Measurements from ENCODE around the gene HORMAD2. TPM values are rescaled to one million over a fixed set of nuclear protein-coding genes. Genes with fewer than 3 reads are reported as not detected.
"Not testable (repeated sequence)": the region's sequence is repeated elsewhere in the genome, so short reads cannot be mapped to it uniquely, and the experiment has no call there.

Gene HORMAD2
- total RNA-seq, 4 donors from 2014 or later = not detected

DNA sequence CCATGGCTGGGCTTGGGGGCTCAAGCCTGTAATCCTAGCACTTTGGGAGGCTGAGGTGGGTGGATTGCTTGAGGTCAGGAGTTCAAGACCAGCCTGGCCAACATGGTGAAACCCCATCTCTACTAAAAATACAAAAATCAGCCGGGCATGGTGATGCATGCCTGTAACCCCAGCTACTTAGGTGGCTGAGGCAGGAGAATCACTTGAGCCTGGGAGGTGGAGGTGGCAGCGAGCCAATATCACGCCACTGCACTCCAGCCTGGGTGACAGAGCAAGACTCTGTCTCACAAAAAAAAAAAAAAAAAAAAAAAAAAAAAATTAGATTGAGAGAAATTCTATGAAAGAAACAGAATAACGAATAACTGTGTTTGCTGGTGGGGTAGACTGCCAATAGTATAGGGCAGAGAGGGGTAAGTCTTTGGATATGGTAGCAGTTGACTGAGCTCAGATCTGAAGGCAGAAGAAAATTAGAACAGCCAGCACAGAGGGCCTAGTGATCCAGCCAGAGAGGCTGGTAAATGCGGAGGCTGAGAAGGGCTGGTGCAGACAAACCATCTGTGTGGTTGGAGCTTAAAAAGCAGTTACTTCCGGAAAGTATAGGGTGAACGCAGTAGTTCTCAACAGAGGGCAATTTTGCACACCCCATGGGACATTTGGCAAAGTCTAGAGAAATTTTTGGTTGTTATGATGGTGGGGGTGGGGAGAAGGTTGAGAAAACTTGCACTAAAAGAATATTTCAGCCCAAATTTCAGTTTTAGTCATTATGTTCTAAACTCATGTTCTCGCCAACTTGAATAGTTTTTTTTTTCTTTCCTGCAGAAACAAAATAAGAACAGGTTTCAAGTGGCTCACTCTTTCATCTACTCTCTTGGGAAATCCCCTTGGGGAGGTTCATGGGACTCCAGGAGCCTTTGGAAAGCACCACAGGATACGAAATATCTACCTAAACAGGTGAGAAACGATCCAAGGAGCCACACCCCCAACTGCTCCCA, 1.6 kb upstream of the HORMAD2 start:
- DNase-seq = peak; percentile 89 to 90
- no peak overlapping the region for H3K4me3 ChIP-seq (replicated peaks in 1 of 3)
- intact Hi-C loops (cut with DNase I) = no loop called here
- TF ChIP-seq, protein P1, sequence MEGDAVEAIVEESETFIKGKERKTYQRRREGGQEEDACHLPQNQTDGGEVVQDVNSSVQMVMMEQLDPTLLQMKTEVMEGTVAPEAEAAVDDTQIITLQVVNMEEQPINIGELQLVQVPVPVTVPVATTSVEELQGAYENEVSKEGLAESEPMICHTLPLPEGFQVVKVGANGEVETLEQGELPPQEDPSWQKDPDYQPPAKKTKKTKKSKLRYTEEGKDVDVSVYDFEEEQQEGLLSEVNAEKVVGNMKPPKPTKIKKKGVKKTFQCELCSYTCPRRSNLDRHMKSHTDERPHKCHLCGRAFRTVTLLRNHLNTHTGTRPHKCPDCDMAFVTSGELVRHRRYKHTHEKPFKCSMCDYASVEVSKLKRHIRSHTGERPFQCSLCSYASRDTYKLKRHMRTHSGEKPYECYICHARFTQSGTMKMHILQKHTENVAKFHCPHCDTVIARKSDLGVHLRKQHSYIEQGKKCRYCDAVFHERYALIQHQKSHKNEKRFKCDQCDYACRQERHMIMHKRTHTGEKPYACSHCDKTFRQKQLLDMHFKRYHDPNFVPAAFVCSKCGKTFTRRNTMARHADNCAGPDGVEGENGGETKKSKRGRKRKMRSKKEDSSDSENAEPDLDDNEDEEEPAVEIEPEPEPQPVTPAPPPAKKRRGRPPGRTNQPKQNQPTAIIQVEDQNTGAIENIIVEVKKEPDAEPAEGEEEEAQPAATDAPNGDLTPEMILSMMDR (IDR thresholded peaks at IDR 0.05) = peak in 1 of 6 experiments; percentile 14
- no peak for TF ChIP-seq POLR2A (IDR thresholded peaks at IDR 0.05)
- H3K9me3 ChIP-seq = no peaks in the 10 kb centered on the region
- 36 to 37% methylated on average over 10 of the region's 10 CpGs for WGBS, 2 donors
- no peaks in the 10 kb centered on the region for H3K27me3 ChIP-seq
- H3K27ac ChIP-seq = peak overlapping the region; percentile 67 to 89 (median 84)
- H3K36me3 ChIP-seq = no peaks in the 10 kb centered on the region
- H3K4me1 ChIP-seq = peaks cover 15 to 31% of the 10 kb centered on the region in 2 donors

DNA sequence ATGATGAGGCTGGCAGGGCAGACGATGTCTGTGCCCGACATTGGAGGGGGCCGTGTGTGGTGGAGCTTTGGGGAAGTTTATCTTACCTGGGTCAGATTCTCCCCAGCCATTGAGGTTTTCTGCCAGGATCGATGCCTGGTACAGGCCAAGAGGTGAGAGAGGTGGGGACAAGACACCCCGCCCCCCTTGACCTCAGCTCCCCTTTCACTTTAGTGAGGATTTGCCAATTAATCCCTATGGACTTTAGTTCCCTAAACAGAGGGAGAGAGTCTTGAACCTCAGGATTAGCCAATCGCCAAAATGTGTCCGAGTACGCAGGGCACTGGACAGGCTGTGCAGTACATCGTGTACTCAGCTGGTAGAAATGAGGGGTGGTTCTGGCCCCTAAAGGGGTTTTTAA, 541 bp downstream of the HORMAD2 start:
- no peaks in the 10 kb centered on the region for H3K27me3 ChIP-seq
- WGBS, 2 donors = 92 to 95% methylated on average over 9 of the region's 9 CpGs
- H3K27ac ChIP-seq = no peak overlapping the region
- DNase-seq = no peak
- no peak overlapping the region for H3K4me3 ChIP-seq (replicated peaks in 1 of 3)
- intact Hi-C loops (cut with DNase I) = loop anchor here (10.0 kb wide), 1 partner anchor 56 kb away; no protein-coding TSS in a partner anchor
- no peaks in the 10 kb centered on the region for H3K36me3 ChIP-seq
- H3K4me1 ChIP-seq = peaks cover 15 to 31% of the 10 kb centered on the region in 2 donors
- H3K9me3 ChIP-seq = no peaks in the 10 kb centered on the region
- TF ChIP-seq POLR2A (IDR thresholded peaks at IDR 0.05) = no peak
- TF ChIP-seq, protein P1 (IDR thresholded peaks at IDR 0.05) = no peak

DNA sequence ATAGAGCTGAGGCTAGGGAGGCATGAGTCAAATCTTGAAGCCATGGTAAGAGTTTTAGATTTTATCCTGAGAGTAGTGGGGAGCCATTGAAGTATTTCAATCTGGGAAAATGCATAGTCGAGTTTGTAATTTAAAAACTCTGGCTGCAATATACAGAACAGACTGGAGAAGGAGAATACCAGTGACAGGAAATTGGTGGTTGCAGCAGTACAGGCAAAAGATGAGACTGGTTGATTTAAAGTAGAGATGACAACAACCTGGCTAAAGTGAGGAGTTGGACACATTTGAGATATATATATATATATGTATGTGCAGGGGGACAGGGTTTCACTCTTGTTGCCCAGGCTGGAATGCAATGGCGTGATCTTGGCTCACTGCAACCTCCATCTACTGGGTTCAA, 6.2 kb downstream of the HORMAD2 start:
- H3K27me3 ChIP-seq = no peaks in the 10 kb centered on the region
- no peaks in the 10 kb centered on the region for H3K9me3 ChIP-seq
- no peak overlapping the region for H3K4me3 ChIP-seq (replicated peaks in 1 of 3)
- intact Hi-C loops (cut with DNase I) = loop anchor here (5.0 to 10.0 kb wide), 2 partner anchors 62 to 454 kb away; no protein-coding TSS in a partner anchor
- WGBS, 2 donors = 86 to 89% methylated on average over 2 of the region's 2 CpGs
- no peaks in the 10 kb centered on the region for H3K4me1 ChIP-seq
- no peaks in the 10 kb centered on the region for H3K36me3 ChIP-seq
- DNase-seq = no peak
- TF ChIP-seq, protein P1 (IDR thresholded peaks at IDR 0.05) = no peak
- no peak for TF ChIP-seq POLR2A (IDR thresholded peaks at IDR 0.05)
- no peak overlapping the region for H3K27ac ChIP-seq

DNA sequence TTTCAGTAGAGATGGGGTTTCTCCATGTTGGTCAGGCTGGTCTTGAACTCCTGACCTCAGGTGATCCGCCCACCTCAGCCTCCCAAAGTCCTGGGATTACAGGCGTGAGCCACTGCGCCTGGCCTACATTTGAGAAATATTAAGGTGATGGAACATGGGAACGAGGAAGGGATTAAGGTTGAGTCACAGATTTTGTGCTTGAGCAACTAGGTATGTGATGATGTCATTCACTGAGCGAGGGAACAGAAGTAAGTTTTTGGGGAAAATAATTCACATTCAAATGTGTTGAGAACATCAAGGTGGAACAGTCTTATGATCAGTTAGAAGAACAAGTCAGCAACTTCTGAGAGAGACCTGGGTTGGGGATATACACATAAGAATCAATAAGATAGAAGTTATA, 6.8 kb downstream of the HORMAD2 start:
- H3K27ac ChIP-seq; H3K4me3 ChIP-seq (replicated peaks in 1 of 3); H3K27me3 ChIP-seq; DNase-seq; H3K9me3 ChIP-seq; H3K4me1 ChIP-seq; H3K36me3 ChIP-seq: not testable (repeated sequence)
- WGBS, 2 donors = 88 to 93% methylated on average over 5 of the region's 5 CpGs
- intact Hi-C loops (cut with DNase I) = loop anchor here (5.0 to 10.0 kb wide), 2 partner anchors 62 to 455 kb away; no protein-coding TSS in a partner anchor

DNA sequence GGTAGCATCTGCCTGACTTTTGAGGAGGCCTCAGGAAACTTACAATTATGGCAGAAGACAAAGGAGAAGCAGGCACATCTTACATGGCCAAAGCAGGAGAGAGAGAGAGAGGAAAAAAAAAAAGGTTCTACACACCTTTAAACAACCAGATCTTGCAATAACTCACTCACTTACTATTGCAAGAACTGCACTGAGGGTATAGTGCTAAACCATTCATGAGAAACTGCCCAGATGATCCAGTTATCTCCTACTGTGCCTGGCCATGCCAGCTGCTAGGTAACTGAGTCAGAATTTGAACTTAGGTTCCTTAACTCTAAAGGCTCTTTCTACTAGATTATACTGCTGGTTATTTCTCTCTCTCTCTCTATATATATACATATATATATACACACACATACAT, 7.3 kb downstream of the HORMAD2 start:
- no peak overlapping the region for H3K4me3 ChIP-seq (replicated peaks in 1 of 3)
- no peak for DNase-seq
- no peaks in the 10 kb centered on the region for H3K27me3 ChIP-seq
- H3K27ac ChIP-seq = no peak overlapping the region
- no peaks in the 10 kb centered on the region for H3K4me1 ChIP-seq
- H3K9me3 ChIP-seq = no peaks in the 10 kb centered on the region
- intact Hi-C loops (cut with DNase I) = loop anchor here (5.0 to 10.0 kb wide), 2 partner anchors 63 to 455 kb away; no protein-coding TSS in a partner anchor
- H3K36me3 ChIP-seq = no peaks in the 10 kb centered on the region
- TF ChIP-seq, protein P1 (IDR thresholded peaks at IDR 0.05) = no peak
- no peak for TF ChIP-seq POLR2A (IDR thresholded peaks at IDR 0.05)

Measured in thyroid gland (tissue), 4 donors.